Endothelial cell of umbilical vein (primary cell): ENCODE measurements around the gene GAR1.

ENCODE experiments used
- CTCF ChIP-seq, 2 donors: IDR thresholded peaks; 1 replicate in 1 of 2; 2 replicates in 1 of 2; pipeline ENCODE4 v1.5.1; 2011; ENCODE audit warnings: low read length in 2 of 2, mild to moderate bottlenecking in 2 of 2, moderate library complexity in 2 of 2, control low read depth in 1 of 2, inconsistent platforms in 1 of 2, low read depth in 1 of 2; ENCODE audit not compliant: insufficient read depth in 1 of 2; ENCODE audit errors: extremely low read depth in 1 of 2
- EZH2 ChIP-seq: IDR thresholded peaks from 2 replicates; pipeline ENCODE4 v1.6.1; 2012; ENCODE audit warnings: borderline replicate concordance, low read depth, mild to moderate bottlenecking, moderate library complexity, low read length, inconsistent platforms; ENCODE audit not compliant: severe bottlenecking
- FOS ChIP-seq: IDR thresholded peaks from 2 replicates; pipeline ENCODE4 v1.6.1; 2011; ENCODE audit warnings: mild to moderate bottlenecking, low read length, moderate library complexity, borderline replicate concordance; ENCODE audit not compliant: insufficient read depth
- JUN ChIP-seq: IDR thresholded peaks from 2 replicates; pipeline ENCODE4 v1.6.1; 2011; ENCODE audit warnings: borderline replicate concordance, low read depth; ENCODE audit not compliant: insufficient read length, insufficient read depth
- MAX ChIP-seq: IDR thresholded peaks from 2 replicates; pipeline ENCODE4 v1.6.1; 2011; ENCODE audit not compliant: insufficient read depth, insufficient read length
- POLR2A ChIP-seq: IDR thresholded peaks from 2 replicates; pipeline ENCODE4 v1.6.1; 2012; ENCODE audit warnings: low read depth, mild to moderate bottlenecking, control low read depth, low read length

GRCh38 chr4:109809655-109810054 lies 5.9 kb upstream of the GAR1 start:
- TF ChIP-seq POLR2A (no peak), CTCF (IDR thresholded peaks at IDR 0.05; ENCODE audit: extremely low read depth in 1 of 2, insufficient read depth in 1 of 2, low read depth in 1 of 2, low read length in 2 of 2) (no peak), EZH2 (no peak), MAX (no peak), FOS (no peak), JUN (no peak)
